GM21367 (cell line): ENCODE data around the gene MTHFD2L.
"Not testable (repeated sequence)": the region's sequence is repeated elsewhere in the genome, so short reads cannot be mapped to it uniquely, and the experiment has no call there.

ENCODE experiments used
- ATAC-seq: cut with Tn5 transposase; IDR thresholded peaks from one replicate; pipeline ENCODE4 v1.9.1; 2021; ENCODE audit not compliant: unreplicated experiment

The MTHFD2L gene

DNA sequence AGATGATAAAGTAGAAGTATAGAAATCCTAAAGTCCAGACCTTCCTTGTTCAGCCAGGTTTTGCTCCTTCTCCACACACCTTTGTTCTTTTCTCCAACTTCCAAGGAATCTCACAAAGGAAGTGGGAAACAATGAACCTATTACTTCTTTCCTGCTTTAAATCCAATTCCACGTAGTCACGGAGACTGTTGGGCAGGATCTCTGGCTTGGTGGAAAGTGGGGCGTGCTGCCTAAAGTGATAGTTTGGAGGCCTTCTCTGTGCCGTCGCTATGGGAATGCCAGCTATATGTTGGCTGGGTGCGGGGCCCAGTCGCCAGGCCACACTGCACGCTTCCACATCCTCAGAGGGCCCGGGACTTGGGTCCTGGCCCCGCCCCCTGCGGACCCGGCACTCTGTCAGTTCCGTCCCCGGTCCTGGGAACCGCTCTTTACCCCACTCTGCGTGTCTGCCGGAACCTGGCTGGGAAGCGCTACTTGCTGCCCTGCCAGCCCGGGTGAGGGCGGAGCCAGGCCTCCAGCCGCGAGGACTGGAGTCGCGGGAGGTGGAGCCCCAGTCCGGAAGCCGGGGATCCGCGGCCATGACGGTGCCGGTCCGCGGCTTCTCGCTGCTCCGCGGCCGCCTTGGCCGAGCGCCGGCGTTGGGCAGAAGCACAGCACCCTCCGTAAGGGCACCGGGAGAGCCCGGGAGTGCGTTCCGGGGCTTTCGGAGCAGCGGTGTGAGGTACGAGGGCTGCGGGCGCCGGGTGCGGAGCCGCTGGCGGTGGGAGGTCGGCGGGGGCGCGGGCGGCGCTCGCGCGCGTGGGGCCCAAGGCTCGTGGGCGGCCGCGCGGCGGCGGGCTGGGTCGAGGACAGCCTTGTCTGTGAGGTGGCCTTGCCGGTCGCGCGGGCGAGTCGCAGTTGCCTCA is at the start of gene MTHFD2L:
TSS of gene MTHFD2L (plus strand) at position 558 of the 905 bp plus-strand sequence. CDS start at position 579, 21 bp downstream.
- peak; percentile 97 for ATAC-seq

DNA sequence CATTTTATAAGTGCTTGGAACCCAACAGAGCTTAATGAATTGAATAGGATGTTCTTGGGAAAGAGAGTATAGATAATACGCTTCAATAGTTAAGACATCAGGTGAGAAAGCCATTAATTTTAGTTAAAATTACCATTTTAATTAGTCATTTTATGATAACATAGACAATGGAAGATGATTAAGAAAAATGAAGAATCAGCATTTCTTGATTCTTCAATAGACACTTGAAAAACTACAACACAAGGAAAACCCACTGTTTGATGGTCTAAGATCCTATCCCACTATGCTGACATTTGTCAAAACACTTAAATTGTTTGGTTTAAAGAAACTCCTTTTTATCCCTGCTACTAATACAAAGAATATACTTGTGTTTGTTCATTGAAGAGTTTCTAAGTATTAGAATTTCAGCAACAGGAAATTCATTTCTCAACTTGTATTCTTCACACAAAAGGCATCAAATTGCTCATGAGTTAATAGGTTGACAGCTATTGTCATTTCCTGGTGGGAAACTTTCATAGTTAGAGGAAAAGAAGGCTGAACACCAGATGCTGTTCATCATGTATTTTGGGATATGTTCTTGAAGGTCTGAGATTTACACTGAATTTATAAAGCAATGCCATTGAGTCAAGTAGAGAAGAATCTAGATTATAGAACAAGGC is 49.3 kb upstream of the MTHFD2L start:
- no peak for ATAC-seq

DNA sequence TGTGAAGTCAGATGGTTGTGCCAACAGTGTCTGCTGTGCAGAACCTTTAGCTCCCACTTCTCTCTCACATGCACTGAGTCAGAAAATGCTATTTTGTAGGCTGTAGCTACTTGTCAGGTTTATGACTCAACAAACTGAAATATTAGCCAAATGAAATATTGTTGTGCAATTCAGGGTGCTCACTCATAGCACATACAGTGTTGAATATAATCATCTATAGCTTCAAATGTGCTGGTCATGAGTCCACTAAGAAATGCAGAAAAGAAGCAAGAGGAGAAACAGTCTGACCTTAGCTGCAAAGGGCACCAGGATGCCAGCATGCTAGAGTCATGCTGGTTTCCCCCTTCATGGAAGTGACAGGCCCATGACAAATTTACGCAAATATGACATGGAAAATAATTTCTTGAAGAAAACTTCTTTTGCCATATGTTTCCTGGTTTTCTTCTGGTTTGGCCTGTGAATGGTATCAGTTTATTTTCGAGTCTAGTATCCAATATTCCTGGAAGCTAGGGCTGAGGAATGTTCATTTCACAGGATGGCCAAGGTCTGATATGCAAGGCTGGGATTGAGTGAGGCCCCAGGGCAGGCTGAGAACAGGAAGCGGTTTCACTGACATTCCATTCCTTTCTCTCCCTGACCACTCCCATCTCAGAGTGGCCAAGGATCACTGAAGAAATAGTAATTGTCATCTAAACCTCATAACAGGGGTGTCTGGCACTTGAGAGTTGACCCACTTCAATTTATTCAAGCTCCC is 48.6 kb upstream of the MTHFD2L start:
- no peak for ATAC-seq

DNA sequence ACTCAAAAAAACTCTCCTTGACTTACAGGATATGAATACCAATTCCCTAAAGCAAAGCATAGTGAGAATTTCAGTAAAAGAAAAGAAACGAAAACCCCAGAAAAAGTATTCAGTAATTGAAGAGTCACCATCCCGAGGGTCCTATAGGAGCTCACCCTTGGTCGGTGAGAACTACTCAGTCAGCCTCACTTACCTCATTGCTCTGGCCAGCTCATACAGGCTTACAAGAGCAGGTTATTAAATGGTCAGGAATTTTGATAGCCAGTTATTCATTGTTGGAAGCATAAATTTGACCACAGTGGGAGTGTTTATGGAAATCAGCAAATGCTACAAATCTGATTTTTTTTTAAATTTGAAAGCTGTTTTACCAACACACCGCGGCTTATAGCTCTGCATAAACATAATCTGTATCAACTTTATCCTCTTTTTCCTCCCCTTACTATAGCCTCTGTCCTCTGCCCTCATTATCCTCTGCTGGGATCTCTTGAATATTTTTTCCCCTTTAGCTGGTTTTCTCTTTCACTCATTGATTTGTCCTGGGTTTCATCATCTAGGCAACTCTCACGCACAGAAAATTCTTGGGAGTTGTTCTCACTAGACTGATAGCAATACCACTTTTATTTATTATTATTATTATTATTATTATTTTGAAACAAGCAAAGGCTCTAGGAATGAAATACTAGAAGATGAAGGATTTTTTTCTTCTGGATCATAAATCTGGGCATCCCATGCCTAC is 47.9 kb upstream of the MTHFD2L start:
- ATAC-seq, result no peak

DNA sequence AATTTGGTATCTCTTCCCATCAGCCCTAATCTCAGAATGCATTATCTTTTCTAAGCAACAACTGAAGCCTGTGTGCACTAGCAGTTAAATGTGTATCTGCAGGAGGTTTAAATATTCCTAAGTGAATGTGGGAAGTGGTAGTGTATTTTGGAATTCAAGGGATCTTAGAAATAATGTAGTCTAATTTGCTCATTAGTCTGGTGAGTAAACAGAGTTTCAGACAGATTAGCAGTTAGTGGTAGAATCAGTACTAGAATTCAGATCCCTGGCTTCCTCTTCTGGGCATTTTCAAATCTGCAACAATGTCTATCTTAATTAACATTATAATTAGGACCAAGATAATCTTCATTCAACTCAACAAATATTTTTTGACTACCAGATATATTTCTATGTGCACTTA is 47.2 kb upstream of the MTHFD2L start:
- no peak for ATAC-seq

DNA sequence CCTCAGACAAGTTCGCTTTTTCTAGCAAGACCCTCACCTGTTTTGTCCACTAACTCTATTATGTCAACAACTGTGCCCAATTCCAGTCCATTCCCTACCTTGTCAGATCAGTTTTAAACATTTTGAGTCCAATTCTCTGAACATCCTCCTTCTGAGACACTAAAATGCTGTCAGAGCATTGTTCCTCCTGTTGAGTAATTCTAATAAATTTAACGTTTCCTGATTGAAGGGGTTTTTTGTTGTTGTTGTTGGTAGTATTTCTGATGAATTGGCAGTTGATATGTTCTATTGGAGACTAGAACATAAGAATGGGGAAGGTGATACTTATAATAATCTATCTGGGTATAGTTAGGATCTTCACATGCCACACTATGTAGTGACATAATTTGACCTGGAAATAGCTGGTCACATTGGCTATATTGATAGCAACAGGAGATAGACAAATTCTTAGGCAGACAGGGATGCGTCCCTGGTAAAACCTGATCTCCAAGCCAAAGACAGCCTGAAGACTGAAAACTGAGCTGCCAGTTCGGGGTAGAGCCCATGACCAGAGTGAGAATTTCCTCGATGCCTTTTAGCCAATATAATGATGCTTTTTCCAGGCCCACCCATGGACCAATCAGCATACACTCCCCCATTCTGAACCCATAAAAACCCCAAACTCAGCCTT is 46.5 kb upstream of the MTHFD2L start:
- ATAC-seq, result no peak

DNA sequence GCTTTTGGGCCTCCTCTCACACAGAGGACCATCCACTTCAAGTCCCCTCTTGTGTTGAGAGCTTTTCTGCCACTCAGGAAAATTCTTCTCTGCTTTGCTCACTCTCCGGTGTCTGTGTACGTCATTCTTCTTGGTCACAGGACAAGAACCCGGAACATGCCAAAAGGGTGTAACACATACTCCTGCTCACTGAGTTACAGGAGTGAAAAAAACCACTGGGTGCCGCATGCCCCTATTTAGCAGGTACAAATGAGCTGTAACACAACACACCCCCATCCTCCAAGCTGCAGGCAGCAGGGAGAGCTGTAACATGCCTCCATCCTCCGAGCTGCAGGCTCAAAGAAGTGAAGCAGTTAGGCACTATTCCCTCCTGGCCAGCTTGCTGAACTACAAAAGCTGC is 45.9 kb upstream of the MTHFD2L start:
- no peak for ATAC-seq

DNA sequence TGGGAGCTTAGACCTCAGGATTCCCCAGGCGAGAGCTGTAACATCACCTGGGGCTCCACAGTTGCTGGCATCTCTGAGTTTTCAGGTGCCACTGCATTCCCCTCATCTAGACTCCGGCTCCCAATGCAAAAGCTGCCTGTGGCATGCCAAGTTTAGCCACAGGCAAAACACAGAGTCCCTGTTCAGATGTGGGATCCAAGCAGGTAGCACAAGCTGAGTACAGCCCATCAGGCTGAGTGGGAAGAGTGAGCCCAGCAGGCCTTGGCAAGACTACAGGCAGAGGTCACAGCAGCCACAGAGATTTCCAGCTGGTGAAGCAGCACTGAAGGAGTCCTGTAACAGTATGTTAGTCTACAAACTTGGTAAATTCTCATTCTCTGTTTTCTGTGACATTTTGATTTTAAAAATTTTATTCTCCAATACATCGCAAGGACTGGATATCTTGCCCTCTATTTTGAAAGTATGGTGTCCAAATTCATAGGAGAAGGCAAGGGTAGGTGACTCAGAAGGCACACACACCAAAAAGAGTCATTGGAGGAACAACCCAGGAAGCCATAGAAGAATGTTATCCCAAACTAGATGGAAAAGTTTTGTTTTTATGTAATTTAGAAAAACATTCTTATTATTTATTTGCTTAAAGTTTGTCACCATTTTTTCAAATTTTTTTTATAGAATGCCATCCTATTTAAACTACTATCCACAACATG is 45.4 kb upstream of the MTHFD2L start:
- ATAC-seq, result no peak

DNA sequence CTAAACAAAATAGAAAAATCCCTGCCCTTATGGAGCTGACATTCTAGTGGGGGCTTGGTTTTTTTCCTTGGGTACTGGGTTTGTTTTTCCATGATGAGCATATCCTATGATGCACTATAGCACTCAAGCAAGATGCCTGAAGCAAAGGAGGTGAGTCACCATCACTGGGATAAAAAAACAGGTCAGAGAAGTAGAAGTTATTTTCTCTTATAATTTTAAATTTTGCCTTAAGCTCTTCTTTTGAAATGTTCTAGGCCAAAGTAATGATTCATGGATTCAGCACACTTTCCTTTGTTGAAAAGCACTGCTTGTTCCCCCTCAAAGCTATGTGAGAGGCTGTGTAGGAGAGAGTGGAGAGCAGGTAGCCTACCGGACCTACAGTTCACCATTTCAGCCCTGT is 43.7 kb upstream of the MTHFD2L start:
- ATAC-seq, result no peak

DNA sequence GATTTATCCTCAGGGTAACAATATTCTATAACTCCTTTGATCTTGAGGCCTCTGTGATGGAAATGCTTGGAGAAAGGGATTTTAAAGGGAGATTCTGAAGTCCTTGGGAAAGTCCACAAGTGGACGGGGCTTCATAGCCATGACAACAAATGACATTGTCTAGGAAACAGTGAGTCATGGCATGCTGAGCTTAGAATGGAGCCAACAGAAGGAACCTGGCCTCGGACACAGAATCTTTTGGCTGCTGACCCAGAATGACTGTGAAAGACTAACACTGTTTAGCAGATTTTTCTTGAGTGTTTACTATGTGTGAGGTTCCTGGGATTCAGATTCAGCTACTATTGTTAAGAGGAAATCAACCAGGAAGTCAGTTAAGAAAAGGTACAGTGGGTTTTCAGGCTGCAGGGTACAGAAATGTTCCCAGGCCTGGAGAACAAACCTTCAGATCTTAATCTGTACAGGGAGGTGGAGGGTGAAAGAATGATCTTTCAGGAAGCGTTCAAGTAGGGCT is 40.8 kb upstream of the MTHFD2L start:
- ATAC-seq, result no peak

DNA sequence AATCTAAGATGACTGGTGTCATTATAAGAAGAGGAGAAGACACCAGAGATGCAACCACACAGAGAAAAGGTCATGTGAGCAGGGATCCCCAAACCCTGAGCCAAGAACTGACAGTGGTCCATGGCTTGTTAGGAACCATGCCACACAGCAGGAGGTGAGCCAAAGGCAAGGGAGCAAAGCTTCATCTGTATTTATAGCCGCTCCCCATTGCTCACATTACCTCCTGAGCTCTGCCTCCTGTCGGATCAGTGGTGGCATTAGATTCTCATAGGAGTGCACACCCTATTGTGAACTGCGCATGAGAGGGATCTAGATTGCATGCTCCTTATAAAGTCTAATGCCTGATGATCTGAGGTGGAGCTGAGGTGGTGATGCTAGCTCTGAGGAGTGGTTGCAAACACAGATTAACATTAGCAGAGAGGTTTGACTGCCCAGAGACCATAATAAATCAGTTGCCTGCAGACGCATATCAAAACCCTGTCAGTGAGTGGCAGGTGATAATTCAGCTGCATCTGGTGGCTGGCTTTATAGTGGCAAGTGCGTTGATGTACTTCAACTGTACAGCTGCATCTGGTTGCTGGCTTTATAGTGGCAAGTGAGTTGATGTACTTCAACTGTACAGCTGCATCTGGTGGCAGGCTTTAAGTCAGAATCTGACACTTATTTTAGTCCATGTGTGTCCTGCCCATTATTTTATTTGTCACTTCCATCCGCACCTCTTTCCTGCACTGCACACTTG is 39.1 kb upstream of the MTHFD2L start:
- ATAC-seq, result no peak

DNA sequence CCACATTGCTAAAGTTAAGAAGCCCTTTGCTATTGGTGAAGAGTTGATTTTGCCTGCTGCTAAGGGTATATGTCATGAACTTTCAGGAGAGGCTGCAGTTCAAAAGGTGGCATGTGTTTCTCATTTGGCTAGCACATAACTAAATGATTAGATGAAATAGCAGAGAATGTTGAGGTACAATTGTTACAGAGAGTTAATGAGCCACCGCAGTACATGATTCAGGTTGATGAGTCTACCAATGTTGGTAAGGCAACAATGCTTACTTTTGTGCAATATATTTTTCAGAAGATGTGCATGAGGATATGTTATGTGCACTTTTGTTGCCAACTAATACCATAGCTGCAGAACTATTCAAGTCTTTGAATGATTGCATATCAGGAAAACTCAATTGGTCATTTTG is 37.8 kb upstream of the MTHFD2L start:
- no peak for ATAC-seq

DNA sequence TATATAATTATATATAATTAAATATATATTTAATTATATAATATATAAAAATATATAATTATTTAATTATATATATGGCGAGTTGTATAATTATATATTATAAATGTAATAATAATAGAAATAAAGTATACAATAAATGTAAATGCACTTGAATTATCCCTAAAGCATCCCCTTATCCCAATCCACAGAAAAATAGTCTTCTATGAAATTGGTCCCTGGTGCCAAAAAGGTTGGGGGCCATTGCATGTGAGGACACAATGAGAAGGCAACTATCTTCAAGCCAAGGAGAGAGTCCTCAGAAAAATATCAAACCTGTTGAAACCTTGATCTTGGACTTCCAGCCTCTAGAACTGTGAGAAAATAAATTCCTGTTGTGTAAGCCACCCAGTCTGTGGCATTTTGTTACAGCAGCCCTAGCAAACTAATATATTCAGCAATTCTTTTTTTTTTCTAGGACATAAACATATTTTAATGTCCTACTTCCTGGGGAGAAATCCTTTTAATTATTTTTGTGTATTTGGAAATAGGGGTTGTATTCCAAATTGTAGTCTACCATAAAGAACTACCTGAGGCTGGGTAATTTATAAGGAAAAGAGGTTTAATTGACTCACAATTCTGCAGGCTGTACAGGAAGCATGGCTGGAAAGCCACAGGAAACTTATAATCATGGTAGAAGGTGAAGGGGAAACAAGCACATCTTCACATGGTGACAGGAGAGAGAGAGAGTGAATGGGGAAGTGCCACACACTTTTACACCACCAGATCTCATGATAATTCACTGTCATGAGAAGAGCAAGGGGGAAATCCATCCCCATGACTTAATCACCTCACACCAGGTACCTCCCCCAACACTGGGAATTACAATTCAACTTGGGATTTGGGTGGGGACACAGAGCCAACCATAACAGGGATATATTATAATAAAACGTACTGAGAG is 36.0 kb upstream of the MTHFD2L start:
- no peak for ATAC-seq

DNA sequence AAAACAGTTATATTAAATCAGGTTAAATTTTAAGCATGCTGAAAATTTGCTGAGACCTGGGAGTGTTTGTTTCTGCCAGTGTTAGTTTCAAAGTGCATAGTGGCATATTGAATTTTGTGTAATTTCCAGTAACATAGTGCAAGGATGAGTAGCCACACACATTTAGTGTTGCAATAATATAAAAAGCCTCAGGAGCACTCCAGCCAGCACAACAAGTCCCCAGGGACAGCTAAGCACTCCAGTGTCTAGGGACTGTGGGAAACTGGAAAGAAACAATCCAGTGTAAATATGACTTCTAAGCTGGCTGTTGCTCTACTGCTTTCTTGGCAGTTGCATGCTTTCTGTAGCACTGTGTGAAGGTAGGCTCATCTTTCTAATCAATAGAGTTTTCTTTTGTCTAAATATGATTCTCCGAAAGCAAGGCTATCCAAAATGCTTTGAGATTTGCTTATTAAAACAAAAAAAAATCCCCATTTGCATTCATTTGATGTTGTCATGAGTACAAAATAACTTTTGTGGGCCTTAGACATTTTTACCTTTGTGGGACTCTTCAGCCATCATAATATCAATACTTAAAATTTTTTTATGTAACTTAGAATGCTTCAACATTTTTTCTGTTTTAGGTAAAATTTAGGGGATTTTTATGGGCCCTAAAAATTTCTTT is 34.7 kb upstream of the MTHFD2L start:
- ATAC-seq, result no peak

DNA sequence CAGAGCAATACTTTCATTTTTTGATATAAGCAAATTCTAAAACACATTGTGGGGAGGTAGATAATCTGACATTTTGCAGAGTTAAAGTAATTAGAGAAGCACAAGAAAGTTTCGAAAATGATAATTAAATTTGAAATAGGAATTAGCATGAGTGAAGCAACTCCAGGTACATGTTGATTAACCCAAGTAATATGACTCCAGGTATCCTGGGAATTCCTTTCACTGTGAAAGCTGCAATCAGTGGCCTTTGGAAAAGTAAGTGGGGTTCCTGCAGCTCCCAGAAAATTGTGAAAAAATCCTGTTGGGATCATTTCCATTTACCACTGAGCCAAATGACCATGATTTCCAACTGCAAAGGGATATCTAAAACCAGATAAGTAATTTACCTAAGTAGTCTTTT is 32.9 kb upstream of the MTHFD2L start:
- ATAC-seq, result no peak

DNA sequence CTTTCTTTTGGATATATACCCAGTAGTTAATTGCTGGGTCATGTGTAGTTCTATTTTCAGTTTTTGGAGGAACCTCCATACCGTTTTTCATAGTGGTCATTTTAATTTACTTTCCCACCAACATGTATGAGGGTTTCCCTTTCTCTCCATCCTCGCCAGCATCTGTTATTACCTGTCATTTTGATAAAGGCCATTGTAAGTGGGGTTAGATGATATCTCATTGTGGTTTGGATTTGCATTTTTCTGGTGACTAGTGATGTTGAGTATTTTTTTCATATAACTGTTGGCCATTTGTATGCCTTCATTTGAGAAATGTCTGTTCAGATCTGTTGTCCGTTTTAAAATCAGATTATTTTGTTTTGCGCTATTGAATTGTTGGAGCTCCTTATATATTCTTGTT is 30.2 kb upstream of the MTHFD2L start:
- no peak for ATAC-seq

DNA sequence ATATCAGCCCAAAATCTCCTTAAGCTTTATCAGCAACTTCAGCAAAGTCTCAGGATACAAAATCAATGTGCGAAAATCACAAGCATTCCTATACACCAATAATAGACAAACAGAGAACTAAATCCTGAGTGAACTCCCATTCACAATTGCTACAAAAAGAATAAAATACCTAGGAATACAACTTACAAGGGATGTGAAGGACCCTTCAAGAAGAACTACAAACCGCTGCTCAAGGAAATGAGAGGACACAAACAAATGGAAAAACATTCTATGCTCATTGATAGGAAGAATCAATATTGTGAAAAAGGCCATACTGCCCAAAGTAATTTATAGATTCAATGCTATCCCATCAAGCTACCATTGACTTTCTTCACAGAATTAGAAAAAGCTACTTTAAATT is 27.1 kb upstream of the MTHFD2L start:
- not testable (repeated sequence) for ATAC-seq
